ENCODE measurements around the gene TAAR1. TPM values are rescaled to one million over a fixed set of nuclear protein-coding genes. Genes with fewer than 3 reads are reported as not detected.

Gene TAAR1
- total RNA-seq, 1 experiment from 2014 or later = not detected

DNA sequence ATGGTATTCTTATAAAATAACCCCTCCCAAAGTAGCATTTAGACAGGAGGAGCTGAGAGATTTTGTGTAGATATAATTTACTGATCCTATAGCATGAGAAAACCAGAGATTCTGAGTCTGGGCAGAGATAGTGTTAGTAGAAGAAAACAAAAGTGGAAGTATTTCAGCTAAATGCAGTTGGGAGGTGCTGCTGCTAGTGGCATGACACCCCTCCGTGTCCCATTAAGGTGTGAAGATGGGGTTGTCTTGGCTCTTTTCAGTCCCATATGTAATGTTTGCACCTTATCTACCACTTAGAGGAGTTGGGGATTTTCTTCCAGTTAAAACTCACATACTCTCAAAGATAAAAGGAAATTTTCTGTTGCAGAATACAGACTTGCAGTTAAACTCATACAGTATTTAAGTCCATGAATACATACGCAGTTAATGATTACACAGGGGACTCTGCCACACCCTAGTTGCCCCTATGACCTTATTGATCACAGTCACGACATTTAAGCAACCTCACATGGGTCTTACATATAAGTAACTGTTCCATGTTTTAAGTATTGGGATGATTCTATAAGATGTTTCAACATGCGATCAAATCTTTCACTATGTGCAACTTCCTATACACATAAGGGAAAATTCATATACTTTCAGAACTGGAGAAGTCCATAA lies 46.4 kb downstream of the TAAR1 start:
- no peaks in the 10 kb centered on the region for H3K4me1 ChIP-seq (ENCODE audit: control insufficient read depth, insufficient read depth, low read length)
- in situ Hi-C loops (cut with HindIII; ENCODE audit: low pct_unique_long_range_greater_than_20kb, low sequenced_read_pairs) = no loop called here
- H3K9me3 ChIP-seq (ENCODE audit: control insufficient read depth, insufficient read depth, low read depth, low read length) = no peaks in the 10 kb centered on the region
- no peak overlapping the region for H3K4me3 ChIP-seq (ENCODE audit: low read depth in 2 of 2, low read length in 2 of 2)
- TF ChIP-seq REST (IDR thresholded peaks at IDR 0.05; ENCODE audit: insufficient read depth in 1 of 2, low read depth in 2 of 2, low read length in 1 of 2) (no peak), POLR2AphosphoS5 (IDR thresholded peaks at IDR 0.05; ENCODE audit: low read depth, low read length) (no peak), CTCF (IDR thresholded peaks at IDR 0.05) (no peak), SIN3A (IDR thresholded peaks at IDR 0.05; ENCODE audit: borderline replicate concordance, insufficient read depth, low read depth, low read length) (no peak)
- BruUV-seq (replicated peaks) = no TSS peak
- no peaks in the 10 kb centered on the region; the same call in 1 of the 2 replicates for H3K27me3 ChIP-seq (ENCODE audit: control insufficient read depth, insufficient read depth, low read length)
- ChIA-PET POLR2A (no interaction called here), CTCF (no interaction called here)
- ATAC-seq = no peak
- no peak overlapping the region for H3K27ac ChIP-seq (ENCODE audit: low read length)
- no peaks in the 10 kb centered on the region for H3K36me3 ChIP-seq (ENCODE audit: control insufficient read depth, insufficient read depth, low read length)
- intact Hi-C loops (cut with micrococcal nuclease; ENCODE audit: unreplicated experiment) = no loop called here
- DNase-seq (ENCODE audit: low read depth, low spot score) = no peak

- DNase-seq (ENCODE audit: low read depth, low spot score) (no peak), ATAC-seq (no peak)
- intact Hi-C loops (cut with micrococcal nuclease; ENCODE audit: unreplicated experiment) = no loop called here
- TF ChIP-seq TCF7L2 (IDR thresholded peaks at IDR 0.05; ENCODE audit: low read depth, low read length) = no peak
- H3K27ac ChIP-seq (ENCODE audit: low read length) = no peak overlapping the region
- no peaks in the 10 kb centered on the region for H3K36me3 ChIP-seq (ENCODE audit: control insufficient read depth, insufficient read depth, low read length)
- CTCF ChIA-PET = no interaction called here
- H3K4me1 ChIP-seq (ENCODE audit: control insufficient read depth, insufficient read depth, low read length) = no peaks in the 10 kb centered on the region
- no TSS peak for BruUV-seq (replicated peaks)
- in situ Hi-C loops (cut with HindIII; ENCODE audit: low pct_unique_long_range_greater_than_20kb, low sequenced_read_pairs) = no loop called here
- POLR2A ChIA-PET = no interaction called here
- no peaks in the 10 kb centered on the region; the same call in 1 of the 2 replicates for H3K27me3 ChIP-seq (ENCODE audit: control insufficient read depth, insufficient read depth, low read length)
- no peaks in the 10 kb centered on the region for H3K9me3 ChIP-seq (ENCODE audit: control insufficient read depth, insufficient read depth, low read depth, low read length)
- H3K4me3 ChIP-seq (ENCODE audit: low read depth in 2 of 2, low read length in 2 of 2) = no peak overlapping the region
These were observed 47.4 kb downstream of the TAAR1 start for GRCh38 chr6:132611616-132612015.

- no peak overlapping the region for H3K4me3 ChIP-seq (ENCODE audit: low read depth in 2 of 2, low read length in 2 of 2)
- no peak for DNase-seq (ENCODE audit: low read depth, low spot score)
- intact Hi-C loops (cut with micrococcal nuclease; ENCODE audit: unreplicated experiment) = no loop called here
- ChIA-PET CTCF (no interaction called here), POLR2A (no interaction called here)
- ATAC-seq = no peak
- no peaks in the 10 kb centered on the region for H3K36me3 ChIP-seq (ENCODE audit: control insufficient read depth, insufficient read depth, low read length)
- BruUV-seq (replicated peaks) = no TSS peak
- H3K27ac ChIP-seq (ENCODE audit: low read length) = no peak overlapping the region
- no peaks in the 10 kb centered on the region for H3K27me3 ChIP-seq (ENCODE audit: control insufficient read depth, insufficient read depth, low read length)
- in situ Hi-C loops (cut with HindIII; ENCODE audit: low pct_unique_long_range_greater_than_20kb, low sequenced_read_pairs) = no loop called here
- TF ChIP-seq REST (IDR thresholded peaks at IDR 0.05; ENCODE audit: insufficient read depth in 1 of 2, low read depth in 2 of 2, low read length in 1 of 2) = no peak
- TF ChIP-seq POLR2AphosphoS5 (IDR thresholded peaks at IDR 0.05; ENCODE audit: low read depth, low read length) = no peak
- no peak for TF ChIP-seq TCF7L2 (IDR thresholded peaks at IDR 0.05; ENCODE audit: low read depth, low read length)
- TF ChIP-seq SIN3A (IDR thresholded peaks at IDR 0.05; ENCODE audit: borderline replicate concordance, insufficient read depth, low read depth, low read length) = no peak
- TF ChIP-seq CTCF (IDR thresholded peaks at IDR 0.05) = no peak
- no peaks in the 10 kb centered on the region for H3K4me1 ChIP-seq (ENCODE audit: control insufficient read depth, insufficient read depth, low read length)
- H3K9me3 ChIP-seq (ENCODE audit: control insufficient read depth, insufficient read depth, low read depth, low read length) = no peaks in the 10 kb centered on the region
These were observed 51.3 kb downstream of the TAAR1 start for GRCh38 chr6:132607544-132608233.

Measured in Panc1 (cell line).